Psoas muscle (tissue), 8 donors: Measurements from ENCODE around the gene AGBL5. TPM values are rescaled to one million over a fixed set of nuclear protein-coding genes. Genes with fewer than 3 reads are reported as not detected.

Source experiments
- ATAC-seq, 4 donors: fragments of 200-7000 bp; cut with Tn5 transposase; one replicate each; pipeline ENCODE4 v1.9.1; 2020; ENCODE audit warnings: moderate library complexity in 3 of 4, mild to moderate bottlenecking in 2 of 4
- DNase-seq, 2 donors: peaks; one replicate each; pipeline ENCODE4 v3.0.0-alpha.2; 2020
- H3K27ac ChIP-seq: fragments of 200-600 bp; one replicate; pipeline ENCODE4 v1.8.0; 2022
- H3K27me3 ChIP-seq, 3 donors: fragments of 200-600 bp in 1 of 3; one replicate each; pipeline versions ENCODE4 v1.6.1 to v1.8.0; 2013 to 2022; ENCODE audit warnings: low read length in 2 of 3, mild to moderate bottlenecking in 2 of 3, moderate library complexity in 1 of 3; ENCODE audit not compliant: insufficient read depth in 3 of 3
- H3K36me3 ChIP-seq, 2 donors: fragments of 200-600 bp in 1 of 2; one replicate each; pipeline versions ENCODE4 v1.6.1 to v1.8.0; 2013 to 2022; ENCODE audit warnings: low read depth in 1 of 2, mild to moderate bottlenecking in 1 of 2, moderate library complexity in 1 of 2; ENCODE audit not compliant: insufficient read depth in 1 of 2
- H3K4me1 ChIP-seq: fragments of 200-600 bp; one replicate; pipeline ENCODE4 v1.8.0; 2022
- H3K4me3 ChIP-seq: fragments of 200-600 bp; one replicate; pipeline ENCODE4 v1.8.0; 2022; ENCODE audit warnings: mild to moderate bottlenecking
- H3K9me3 ChIP-seq: fragments of 200-600 bp; one replicate; pipeline ENCODE4 v1.8.0; 2022
- CTCF ChIP-seq: fragments of 200-600 bp; IDR thresholded peaks from one replicate; pipeline ENCODE4 v1.8.0; 2022; ENCODE audit warnings: antibody characterized with exemption
- WGBS, 3 donors: extraction: QIAGEN DNeasy Blood & Tissue Kit; methylation state at CpG; one replicate each; pipeline versions ENCODE4 v1.1.6 to v1.1.7; 2013; 5-methylcytosine and 5-hydroxymethylcytosine counted together
- intact Hi-C, 2 donors: fragments of 100-400 bp; cut with DNase I; formaldehyde crosslinking; loops; one replicate each; pipeline versions ENCODE4 v1.11.0 to v1.14.2; 2022
- polyA plus RNA-seq, 3 donors: library from polyadenylated mRNA; stranded (reverse); fragments of 200-250 nt; gene quantifications; one replicate each; pipeline ENCODE4 v1.2.3, GENCODE V29; 2013
- total RNA-seq, 4 donors: library from RNA; stranded (reverse); fragmentation: NEBNext Ultra II Directional in 2 of 4; extraction: Animal tissue kit (Norgen Biotek cat#: 25700) in 2 of 4; gene quantifications; one replicate each; pipeline versions ENCODE4 v1.2.1 to v1.2.4, GENCODE V29; 2021 to 2023
- donor health status: healthy with polysubstance abuse.
- donor health status: DM: no; HTN: no; CAD: no; lungs with moderate emphysema.
- donor health status: Bipolar disorder and iron deficiency.
- donor health status: healthy.
- donor health status: DM: yes; HTN: yes; CAD: no.
- donor health status: DM: no; HTN: no; CAD: no.
- donor health status: DM: no; HTN: no; CAD: no.
- donor health status: DM: yes; HTN: yes; CAD: no.

The AGBL5 gene
- total and polyA plus RNA-seq, 7 donors, result 3.6 to 8.6 (median 5.5) TPM

- Histone ChIP-seq H3K36me3 (no peaks in the 10 kb centered on the region), H3K4me3 (peak overlapping the region; percentile 64), H3K4me1 (peaks cover 14% of the 10 kb centered on the region), H3K27me3 (no peaks in the 10 kb centered on the region), H3K9me3 (no peaks in the 10 kb centered on the region), H3K27ac (peak overlapping the region; percentile 67)
- peak in 1 of 2 donors; percentile 18 for DNase-seq
- intact Hi-C loops, result loop anchor here in 1 of 2 donors (5.0 kb wide), 1 partner anchor 43 kb away; no protein-coding TSS in a partner anchor
- no peak for ATAC-seq
- 60 to 79% (median 61%) methylated on average over 7 of the region's 7 CpGs for WGBS, 3 donors
- no peak for TF ChIP-seq CTCF
These were observed 28.6 kb downstream of the AGBL5 start for GRCh38 chr2:27080140-27080469.

- TF ChIP-seq CTCF, result no peak
- DNase-seq (peak in 1 of 2 donors; percentile 24), ATAC-seq (no peak)
- Histone ChIP-seq H3K4me1 (peaks cover 19% of the 10 kb centered on the region), H3K36me3 (no peaks in the 10 kb centered on the region), H3K27me3 (no peaks in the 10 kb centered on the region), H3K4me3 (peak overlapping the region; percentile 64), H3K9me3 (no peaks in the 10 kb centered on the region), H3K27ac (no peak overlapping the region)
- intact Hi-C loops, result loop anchor here in 1 of 2 donors (5.0 kb wide), 1 partner anchor 43 kb away; no protein-coding TSS in a partner anchor
- 58 to 75% (median 61%) methylated on average over 13 to 14 of the region's 14 CpGs for WGBS, 3 donors
These were observed 29.1 kb downstream of the AGBL5 start for GRCh38 chr2:27080603-27080936.

- Histone ChIP-seq H3K27ac (peak overlapping the region; percentile 85), H3K4me1 (peaks cover 21% of the 10 kb centered on the region), H3K36me3 (no peaks in the 10 kb centered on the region), H3K4me3 (peak overlapping the region; percentile 64), H3K9me3 (no peaks in the 10 kb centered on the region), H3K27me3 (no peaks in the 10 kb centered on the region)
- 41 to 54% (median 43%) methylated on average over 37 to 38 of the region's 38 CpGs for WGBS, 3 donors
- ATAC-seq (peak in 1 of 4 donors; percentile 14), DNase-seq (peak; percentile 16 to 62)
- intact Hi-C loops, result loop anchor here (1.0 to 5.0 kb wide), 2 partner anchors 32 to 45 kb away; no protein-coding TSS in a partner anchor
- TF ChIP-seq CTCF, result no peak
These were observed 30.7 kb downstream of the AGBL5 start for GRCh38 chr2:27081984-27082772.

- ATAC-seq, result no peak
- WGBS, 3 donors, result 29 to 41% (median 37%) methylated on average over 22 to 27 of the region's 27 CpGs
- no peaks in the 10 kb centered on the region for H3K36me3 ChIP-seq
- peak in 1 of 2 donors; percentile 30 for DNase-seq
- intact Hi-C loops, result loop anchor here (1.0 to 5.0 kb wide), 2 partner anchors 33 to 46 kb away; no protein-coding TSS in a partner anchor
- H3K27me3 ChIP-seq, result no peaks in the 10 kb centered on the region
- peaks cover 24% of the 10 kb centered on the region for H3K4me1 ChIP-seq
- H3K27ac ChIP-seq, result peak overlapping the region; percentile 85
- no peaks in the 10 kb centered on the region for H3K9me3 ChIP-seq
- H3K4me3 ChIP-seq, result peak overlapping the region; percentile 64
- TF ChIP-seq CTCF, result no peak
These were observed 31.4 kb downstream of the AGBL5 start for GRCh38 chr2:27082773-27083409.
